Activated CD4-positive, alpha-beta T cell treated with anti-CD3 and anti-CD28 coated beads, Interleukin-2, amount 50 U/mL, for 1 hour (primary cell): Measurements from ENCODE around the gene SEPTIN5.

Source experiments
- DNase-seq: peaks from one replicate; pipeline ENCODE4 v3.0.0-alpha.2; 2020

The SEPTIN5 gene

DNA sequence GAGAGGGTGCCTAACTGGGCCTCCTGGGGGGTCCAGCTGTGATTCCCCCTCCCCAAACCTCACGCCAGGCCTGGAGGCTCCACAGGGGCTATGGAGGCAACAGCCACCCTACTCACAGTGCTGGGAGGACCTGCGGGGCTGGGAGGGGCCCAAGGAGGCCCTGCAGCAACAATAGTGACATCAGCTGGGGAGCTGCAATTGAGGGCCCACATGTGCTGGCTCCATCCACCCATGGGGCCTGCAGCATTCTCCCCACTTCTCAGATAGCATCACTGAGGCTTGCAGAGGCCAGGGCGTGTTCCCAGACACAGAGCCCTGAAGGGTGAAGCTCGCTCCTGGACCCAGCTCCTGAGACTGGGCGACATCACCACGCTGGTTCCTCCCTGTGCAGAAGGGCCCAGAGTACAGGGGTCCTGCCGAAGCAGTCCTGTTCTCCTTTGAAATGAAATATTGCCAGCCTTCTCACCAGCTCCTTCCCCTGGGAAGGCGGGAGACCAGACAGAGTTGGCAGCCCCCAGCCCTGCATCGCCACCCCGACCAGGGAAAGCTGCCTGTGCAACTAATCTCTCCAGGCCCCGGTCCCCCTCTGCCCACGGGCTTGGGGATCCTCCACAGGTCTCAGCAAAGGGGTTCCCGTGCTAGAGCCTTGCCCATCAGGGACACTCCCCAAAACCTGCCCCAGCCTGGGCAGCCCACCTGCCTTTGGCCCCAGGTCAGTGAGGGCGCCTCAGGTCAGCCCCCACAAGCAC is 37.4 kb downstream of the SEPTIN5 start:
- DNase-seq, result no peak

DNA sequence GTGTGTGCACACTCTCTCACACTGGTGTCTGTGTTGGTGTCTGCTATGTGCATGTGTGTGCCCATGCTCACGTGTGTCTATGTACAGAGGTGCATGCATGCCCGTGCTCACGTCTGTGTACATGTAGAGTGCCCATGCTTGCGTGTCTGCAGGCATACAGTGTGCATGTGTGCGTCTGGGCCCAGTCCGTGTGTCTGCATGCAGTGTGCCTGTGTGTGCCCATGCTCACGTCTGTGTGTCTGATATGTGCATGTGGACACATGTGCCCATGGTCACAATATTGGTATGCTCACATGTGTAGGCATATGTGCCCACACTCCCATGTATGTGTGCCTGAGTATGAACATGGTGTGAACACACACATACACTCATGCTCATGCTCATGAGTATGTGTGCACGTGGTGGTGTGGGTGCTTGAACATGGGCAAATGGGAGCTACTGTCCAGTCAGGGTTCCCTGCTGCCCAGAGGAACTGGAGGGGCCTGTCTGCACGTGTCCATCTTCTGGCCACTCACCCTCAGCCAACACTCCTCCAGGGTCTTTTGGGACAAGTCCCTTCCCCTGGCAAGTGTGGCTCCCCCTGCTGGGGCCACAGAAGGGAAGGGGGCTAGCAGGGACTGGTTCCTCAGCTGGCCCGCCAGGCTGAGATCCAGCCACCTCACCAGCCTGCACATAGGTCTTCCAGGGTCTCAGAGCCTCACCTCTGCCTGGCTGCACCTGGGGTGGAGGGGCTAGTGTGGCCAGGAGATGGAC is 39.0 kb downstream of the SEPTIN5 start:
- no peak for DNase-seq

DNA sequence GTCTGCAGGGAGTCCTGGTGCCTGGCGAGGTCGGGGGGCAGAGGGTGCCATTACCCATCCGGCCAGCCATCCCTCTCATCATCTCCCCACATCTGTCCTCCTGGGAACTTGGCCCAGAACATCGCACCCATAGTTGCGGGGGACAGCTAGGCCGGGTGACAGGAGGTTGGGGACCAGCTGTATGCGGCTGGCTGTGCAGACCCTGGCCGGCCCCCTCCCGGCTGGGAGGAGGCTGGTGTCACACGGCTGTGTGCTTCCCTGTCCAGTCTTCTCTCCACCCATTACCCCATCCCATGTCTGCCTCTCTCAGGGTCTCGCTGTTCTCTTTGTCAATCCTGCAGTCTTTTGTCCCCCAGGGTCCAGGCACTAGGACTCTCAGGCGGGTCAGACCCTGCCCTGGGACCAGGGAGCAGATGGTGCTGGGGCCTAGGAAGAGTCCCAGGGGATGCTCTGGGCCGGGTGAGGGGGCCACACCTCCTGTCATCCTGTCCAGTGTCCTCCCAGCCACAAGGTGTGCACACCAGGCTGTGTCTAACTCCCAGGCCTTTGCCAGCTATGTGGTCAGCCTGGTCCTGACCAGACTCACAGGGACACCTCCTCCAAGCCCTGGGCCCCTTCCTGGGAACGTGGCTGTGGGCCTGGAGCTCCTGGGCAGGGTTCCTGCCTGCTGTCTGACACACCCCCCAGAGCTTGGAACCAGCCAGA is 39.8 kb downstream of the SEPTIN5 start:
- DNase-seq, result no peak

GRCh38 chr22:19754701-19755144 is 40.4 kb downstream of the SEPTIN5 start:
- DNase-seq, result no peak

DNA sequence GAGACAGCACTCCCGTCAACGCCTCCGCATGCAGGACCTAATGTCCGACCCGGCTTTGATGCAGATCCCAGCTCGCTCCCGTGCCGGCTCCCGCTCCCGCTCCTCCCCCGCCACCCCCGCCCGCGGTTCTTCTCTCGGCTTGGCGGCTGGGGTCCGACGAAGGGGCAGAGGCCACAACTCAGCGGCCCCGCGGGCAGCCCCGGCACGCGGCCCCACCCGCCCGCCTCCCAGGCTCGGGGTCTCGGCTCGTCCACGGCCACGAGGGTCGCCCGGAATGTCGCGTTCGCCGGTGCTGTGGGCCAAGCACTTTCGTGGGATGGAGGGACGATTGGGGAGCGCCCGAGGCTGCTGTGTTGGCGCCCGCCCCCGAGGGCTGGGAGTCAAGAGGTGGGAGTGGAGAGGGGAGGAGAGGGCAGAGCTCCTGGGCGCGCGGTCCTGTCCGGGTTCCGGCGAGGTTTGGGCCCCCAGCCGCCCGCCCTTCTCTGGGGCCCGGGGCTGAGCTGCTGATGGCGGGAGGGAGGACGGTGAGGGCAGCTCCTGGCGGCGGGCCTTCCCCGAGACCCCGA is 40.9 kb downstream of the SEPTIN5 start:
- DNase-seq, result no peak

DNA sequence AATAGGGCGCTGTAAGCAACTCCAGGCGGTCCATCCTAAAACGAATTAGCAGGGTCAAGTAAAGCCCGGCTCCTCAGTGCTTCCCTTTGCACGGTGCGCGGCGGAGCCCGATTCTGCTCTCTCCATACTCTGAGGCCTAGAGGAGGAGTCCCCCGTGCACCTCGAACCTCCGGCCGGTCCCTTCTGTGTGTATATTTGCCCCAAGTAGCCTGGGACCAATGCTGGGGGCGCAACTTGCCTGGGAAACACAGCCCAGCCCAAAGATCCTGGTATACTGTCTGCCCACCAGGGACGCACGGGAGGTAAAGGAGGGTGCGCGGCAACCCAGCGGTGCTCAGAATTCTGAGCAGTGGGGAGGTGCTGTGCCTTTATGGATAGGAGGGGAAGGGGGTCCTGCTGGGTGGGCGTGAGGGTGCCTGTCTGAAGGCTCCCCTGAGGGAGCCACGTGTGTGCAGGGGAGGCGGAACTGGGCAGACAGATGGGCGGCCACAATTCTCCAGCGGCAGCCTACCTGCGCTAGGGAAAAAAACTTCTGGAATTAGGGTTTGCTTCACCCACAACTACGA is 41.5 kb downstream of the SEPTIN5 start:
- DNase-seq, result no peak

DNA sequence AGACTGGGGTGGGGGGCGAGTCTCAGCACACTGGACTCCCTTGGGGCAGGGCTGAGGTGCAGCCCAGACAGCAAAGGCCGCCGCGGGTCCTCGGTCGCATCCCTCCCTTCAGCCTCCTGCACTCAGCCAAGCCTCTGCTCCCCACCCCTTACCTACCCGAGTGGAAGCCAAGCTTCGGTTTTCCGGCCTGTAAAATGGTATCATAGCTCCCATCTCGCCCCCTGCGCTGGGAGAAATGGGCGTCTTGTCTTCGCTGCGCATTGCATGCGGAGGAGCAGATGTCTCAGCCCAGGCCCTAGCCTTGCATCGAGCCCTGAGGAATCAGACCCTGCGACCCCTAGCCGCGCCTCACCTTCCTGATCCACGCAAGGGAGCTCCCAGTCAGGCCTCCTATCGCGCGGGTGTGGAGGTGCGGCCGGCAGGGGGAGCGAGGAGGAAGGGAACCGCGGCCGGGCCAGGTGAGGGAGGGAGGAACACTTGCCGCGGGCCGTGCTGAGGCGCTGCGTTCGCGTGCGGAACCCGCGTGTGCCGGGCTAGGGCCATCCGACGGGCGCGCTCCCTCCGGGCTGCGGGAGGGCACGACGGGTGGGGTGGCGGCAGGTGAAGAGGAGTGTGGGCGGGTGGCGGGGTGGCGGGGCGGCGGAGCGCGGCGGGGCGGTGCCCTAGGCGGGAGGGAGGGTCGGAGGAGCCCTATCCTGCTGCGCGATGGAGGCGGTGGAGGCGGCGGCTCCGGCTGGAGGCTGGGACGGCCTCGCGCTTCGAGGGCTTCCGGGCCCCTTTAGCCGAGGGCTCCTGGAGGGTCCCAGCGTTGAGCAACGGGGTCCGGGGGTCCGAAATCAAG is 42.2 kb downstream of the SEPTIN5 start:
- peak; percentile 74 for DNase-seq

- no peak for DNase-seq
Measured at GRCh38 chr22:19757140-19757984, 43.1 kb downstream of the SEPTIN5 start.

DNA sequence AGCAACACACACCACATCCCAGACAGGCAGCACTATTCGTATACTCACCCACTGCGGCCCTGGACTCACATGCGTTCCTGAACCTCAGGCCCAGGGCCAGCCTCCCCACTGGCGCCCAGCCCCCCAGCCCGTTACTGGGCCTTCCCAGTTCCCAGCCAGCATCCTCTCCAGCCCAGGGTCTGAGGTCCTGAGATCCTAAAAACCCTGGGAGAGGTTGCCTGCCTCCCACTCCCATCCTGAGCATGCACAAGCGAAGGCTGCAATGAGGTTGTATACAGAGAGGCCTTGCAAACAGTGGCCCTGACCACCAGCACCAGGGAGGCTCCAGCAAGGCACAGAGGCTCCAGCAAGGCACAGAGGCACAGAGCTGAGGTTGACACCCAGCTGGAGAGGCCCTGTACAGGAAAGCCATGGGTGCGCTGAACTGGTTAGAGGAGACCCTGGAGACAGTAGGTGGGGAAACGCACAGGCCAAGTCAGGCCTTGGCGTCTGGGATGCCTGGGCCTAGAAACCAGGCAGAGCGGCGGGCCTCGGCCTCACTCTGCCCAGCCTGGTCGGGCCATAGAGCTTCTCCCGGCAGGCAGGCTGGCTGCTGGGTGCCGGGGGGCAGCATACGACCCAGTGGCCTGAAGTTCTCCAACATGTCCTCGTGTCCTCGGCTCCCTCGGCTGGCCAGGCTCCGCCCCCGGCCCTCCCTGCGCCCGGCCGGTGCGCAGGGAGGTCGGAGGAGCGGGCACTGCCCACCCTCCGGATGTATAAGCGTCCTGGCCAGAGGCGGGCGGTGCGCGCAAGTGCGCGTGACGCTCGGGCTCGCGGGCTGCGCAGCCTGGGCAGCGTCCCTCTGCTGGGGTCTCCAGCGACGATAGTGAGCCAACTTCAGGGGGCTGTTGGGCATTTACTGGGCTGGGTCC is 43.9 kb downstream of the SEPTIN5 start:
- no peak for DNase-seq

DNA sequence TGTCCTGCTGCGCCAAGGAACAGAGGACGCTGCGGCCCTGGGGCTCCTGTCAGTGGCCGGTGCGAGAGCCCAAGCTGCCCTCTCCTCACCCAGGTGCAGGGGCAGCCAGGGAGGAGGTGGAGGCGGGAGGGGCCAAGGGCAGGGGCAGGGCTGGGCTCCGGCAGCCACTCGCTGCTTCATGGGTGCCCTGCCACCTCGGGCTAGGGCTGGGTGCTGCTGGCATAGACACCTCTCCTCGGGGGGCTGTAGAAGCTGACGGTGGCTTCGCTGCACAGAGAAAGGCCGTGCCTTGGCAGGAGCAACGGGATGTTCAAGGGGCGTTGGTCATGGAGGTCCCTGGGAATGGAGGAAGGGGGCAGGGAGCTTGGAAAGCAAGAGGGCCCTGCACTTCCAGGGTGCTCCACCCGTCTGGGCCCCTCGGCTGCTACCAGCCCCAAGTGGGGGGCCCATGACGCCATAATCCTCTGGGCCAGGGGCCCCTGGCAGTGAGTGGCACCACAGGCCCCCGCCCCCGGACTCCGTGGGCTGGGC is 44.7 kb downstream of the SEPTIN5 start:
- no peak for DNase-seq

- no peak for DNase-seq
Measured at GRCh38 chr22:19759427-19760057, 45.2 kb downstream of the SEPTIN5 start.

GRCh38 chr22:19760058-19760950 is 46.0 kb downstream of the SEPTIN5 start, which contains the start of gene TBX1:
TBX1 (plus strand) TSS chr22:19760778; CDS start chr22:19760844, 66 bp downstream.
- no peak for DNase-seq

DNA sequence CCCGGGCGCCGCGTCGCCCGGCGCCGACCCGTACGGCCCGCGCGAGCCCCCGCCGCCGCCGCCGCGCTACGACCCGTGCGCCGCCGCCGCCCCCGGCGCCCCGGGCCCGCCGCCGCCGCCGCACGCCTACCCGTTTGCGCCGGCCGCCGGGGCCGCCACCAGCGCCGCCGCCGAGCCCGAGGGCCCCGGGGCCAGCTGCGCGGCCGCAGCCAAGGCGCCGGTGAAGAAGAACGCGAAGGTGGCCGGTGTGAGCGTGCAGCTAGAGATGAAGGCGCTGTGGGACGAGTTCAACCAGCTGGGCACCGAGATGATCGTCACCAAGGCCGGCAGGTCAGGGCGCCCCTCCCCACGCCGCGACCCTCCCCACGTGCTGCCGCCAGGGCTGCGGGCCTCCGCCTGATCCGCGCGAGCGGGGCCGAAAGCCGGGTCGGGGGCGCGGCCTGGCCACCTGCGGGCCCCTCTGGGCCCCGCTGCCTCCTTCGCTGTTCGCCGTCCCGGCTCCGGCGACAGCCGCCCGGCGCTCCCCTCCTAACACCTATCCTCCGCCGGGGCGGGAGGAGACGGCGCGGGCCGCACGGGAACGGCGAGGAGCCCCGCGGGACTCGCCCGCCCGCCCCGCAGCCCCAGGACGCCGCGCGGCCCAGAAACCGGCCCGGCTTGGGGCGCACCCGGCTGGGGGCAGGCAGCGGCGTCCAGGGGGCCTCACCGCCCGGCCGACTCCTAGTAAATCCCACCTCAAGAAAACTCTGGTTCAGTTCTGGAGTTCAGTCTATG is 46.8 kb downstream of the SEPTIN5 start:
- DNase-seq, result no peak

- DNase-seq, result no peak
Measured at GRCh38 chr22:19761725-19762567, 47.6 kb downstream of the SEPTIN5 start.

- DNase-seq, result no peak
Measured at GRCh38 chr22:19762568-19763457, 48.5 kb downstream of the SEPTIN5 start.
